Measurements from ENCODE around the gene DSCAML1. TPM values are rescaled to one million over a fixed set of nuclear protein-coding genes. Genes with fewer than 3 reads are reported as not detected.

DSCAML1 gene
- total RNA-seq, 1 experiment from 2014 or later: not detected

DNA sequence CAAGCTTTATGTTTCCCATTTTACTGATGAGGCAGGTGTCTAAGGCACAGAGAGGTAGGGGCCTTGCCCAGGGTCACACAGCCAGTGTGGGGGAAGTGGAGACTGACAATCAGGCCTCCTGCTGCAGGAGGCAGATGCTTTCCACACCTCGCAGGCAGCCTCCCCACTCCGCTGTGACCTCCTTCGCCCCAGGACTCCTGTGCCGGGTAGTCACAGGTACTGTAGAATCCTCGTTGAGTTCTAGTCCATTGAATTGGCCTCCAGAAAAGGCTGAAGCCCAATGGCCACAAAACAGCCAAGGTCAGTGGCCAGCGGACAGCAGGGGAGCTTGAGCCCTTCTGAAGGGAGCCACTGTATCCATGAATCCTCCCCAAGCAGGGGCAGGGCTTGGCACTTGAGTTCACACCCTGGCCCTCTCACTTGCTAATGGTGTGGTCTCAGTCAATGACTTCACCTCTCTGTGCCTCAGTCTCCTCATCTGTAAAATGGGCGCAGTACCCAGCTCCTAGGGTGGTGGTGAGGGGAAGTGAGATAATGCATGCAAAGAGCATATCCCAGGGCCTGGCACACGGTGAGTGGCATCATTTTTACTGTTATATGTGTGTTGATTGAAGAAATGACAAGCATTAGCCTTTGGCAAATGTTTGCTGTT, 28.6 kb upstream of the DSCAML1 start:
- Histone ChIP-seq H3K4me3 (replicated peaks in 1 of 2; ENCODE audit: low read depth in 1 of 2, low read length in 2 of 2) (no peak overlapping the region), H3K9me3 (ENCODE audit: control insufficient read depth in 1 of 2, insufficient read depth in 1 of 2, low read depth in 1 of 2, low read length in 2 of 2) (no peaks in the 10 kb centered on the region), H3K27ac (ENCODE audit: low read depth, low read length) (no peak overlapping the region), H2AFZ (ENCODE audit: low read depth, low read length, poor library complexity, severe bottlenecking) (no peak overlapping the region), H3K9me2 (ENCODE audit: insufficient read depth) (no peaks in the 10 kb centered on the region), H3K4me2 (ENCODE audit: low read length) (no peak overlapping the region), H4K20me1 (ENCODE audit: insufficient read depth) (no peaks in the 10 kb centered on the region), H3K79me2 (ENCODE audit: insufficient read depth, low read length) (no peaks in the 10 kb centered on the region), H3K4me1 (ENCODE audit: control insufficient read depth in 1 of 2, insufficient read depth in 2 of 2, low read length in 2 of 2) (peaks cover 7 to 20% of the 10 kb centered on the region in 2 experiments; a peak in 3 of 4 replicates), H3K27me3 (ENCODE audit: insufficient read depth, low read length) (no peaks in the 10 kb centered on the region), H3K9ac (ENCODE audit: low read length) (no peak overlapping the region), H3K36me3 (ENCODE audit: control insufficient read depth in 1 of 2, insufficient read depth in 2 of 2, low read length in 2 of 2) (no peaks in the 10 kb centered on the region)
- intact Hi-C loops (cut with micrococcal nuclease): no loop called here
- ChIA-PET CTCF (interaction anchor here (1.4 to 3.8 kb wide), 3 partner anchors 8 to 228 kb away, joined by 3 to 23 read pairs (median 9); no protein-coding TSS in a partner anchor), RAD21 (ENCODE audit: low non-redundant PET in 1 of 2, low total read pairs in 2 of 2, uncharacterized antibody in 2 of 2, unreplicated experiment in 2 of 2) (interaction anchor here in 1 of 2 experiments (0.6 kb wide), 1 partner anchor 401 kb away, joined by 3 read pairs; no protein-coding TSS in a partner anchor), POLR2A (no interaction called here)
- ATAC-seq: no peak
- no TSS peak for BruUV-seq (replicated peaks)
- DNase-seq (ENCODE audit: low read depth, low spot score): no peak
- TF ChIP-seq ZNF274 (IDR thresholded peaks at IDR 0.05; ENCODE audit: low read depth, low read length) (no peak), CEBPB (IDR thresholded peaks at IDR 0.05; ENCODE audit: low read depth) (no peak), POLR2AphosphoS5 (IDR thresholded peaks at IDR 0.05; ENCODE audit: low read depth, low read length) (no peak)

DNA sequence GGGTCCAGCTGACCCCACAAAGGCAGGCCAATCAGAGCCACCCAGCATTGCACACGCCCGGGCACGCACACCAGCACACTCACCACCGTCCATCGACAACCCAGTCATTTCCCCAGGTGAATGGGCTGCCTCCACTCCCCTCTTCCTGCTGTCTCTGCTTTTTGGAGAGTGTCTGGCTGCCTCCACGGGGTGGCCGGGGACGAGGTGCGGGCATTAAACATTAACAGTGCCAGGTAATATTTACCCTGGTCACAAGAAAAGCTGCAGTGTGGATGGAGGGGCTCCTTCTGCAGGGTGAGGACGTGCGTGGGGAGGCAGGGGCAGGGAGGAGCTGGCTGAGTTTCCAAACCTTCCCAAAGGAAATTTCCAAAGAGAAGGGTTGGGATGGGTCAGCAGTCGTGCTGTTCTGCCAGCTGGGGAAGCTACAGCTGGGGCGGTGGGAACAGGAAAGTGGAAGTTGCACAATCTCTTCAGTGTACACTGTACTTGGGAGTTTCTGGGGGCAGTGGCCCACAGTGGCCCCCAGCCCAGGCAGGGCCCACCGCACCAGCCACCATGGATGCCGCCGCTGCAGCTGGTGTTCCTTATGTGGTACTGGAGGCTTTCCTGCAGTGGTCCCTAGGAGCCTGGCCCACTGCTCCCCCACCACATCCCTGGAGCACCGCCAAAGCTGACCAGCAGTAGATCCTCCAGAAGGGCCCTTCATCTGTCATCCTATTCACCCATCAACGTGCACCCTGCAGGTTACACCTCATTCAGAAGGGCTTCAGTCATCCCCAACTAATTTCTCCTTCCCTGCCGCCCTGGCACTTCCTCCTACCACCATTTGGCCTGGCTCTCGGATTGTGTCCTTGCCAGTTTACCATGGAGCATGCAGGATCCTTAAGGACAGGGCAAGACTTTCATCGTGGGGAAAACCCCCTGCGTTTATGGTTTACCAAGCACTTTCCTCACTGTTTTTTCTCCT, 27.8 kb upstream of the DSCAML1 start, which contains the start of gene FXYD2:
Gene FXYD2, minus strand, starts transcription at position 174 of the 967 bp plus-strand sequence. Its CDS starts 66 bp downstream, at position 108.
- no peaks in the 10 kb centered on the region for H3K79me2 ChIP-seq (ENCODE audit: insufficient read depth, low read length)
- no peaks in the 10 kb centered on the region for H3K9me2 ChIP-seq (ENCODE audit: insufficient read depth)
- no TSS peak for BruUV-seq (replicated peaks)
- H3K27me3 ChIP-seq (ENCODE audit: insufficient read depth, low read length): no peaks in the 10 kb centered on the region
- TF ChIP-seq CBX3 (IDR thresholded peaks at IDR 0.05; ENCODE audit: low read depth) (no peak), FOSL1 (IDR thresholded peaks at IDR 0.05; ENCODE audit: low read depth) (no peak), RAD21 (IDR thresholded peaks at IDR 0.05; ENCODE audit: low read depth) (no peak), SP1 (IDR thresholded peaks at IDR 0.05; ENCODE audit: low read depth) (no peak)
- TF ChIP-seq, protein P1, sequence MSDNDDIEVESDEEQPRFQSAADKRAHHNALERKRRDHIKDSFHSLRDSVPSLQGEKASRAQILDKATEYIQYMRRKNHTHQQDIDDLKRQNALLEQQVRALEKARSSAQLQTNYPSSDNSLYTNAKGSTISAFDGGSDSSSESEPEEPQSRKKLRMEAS (IDR thresholded peaks at IDR 0.05): no peak
- TF ChIP-seq, protein P2, sequence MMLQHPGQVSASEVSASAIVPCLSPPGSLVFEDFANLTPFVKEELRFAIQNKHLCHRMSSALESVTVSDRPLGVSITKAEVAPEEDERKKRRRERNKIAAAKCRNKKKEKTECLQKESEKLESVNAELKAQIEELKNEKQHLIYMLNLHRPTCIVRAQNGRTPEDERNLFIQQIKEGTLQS (IDR thresholded peaks at IDR 0.05): no peak
- TF ChIP-seq, protein P3, sequence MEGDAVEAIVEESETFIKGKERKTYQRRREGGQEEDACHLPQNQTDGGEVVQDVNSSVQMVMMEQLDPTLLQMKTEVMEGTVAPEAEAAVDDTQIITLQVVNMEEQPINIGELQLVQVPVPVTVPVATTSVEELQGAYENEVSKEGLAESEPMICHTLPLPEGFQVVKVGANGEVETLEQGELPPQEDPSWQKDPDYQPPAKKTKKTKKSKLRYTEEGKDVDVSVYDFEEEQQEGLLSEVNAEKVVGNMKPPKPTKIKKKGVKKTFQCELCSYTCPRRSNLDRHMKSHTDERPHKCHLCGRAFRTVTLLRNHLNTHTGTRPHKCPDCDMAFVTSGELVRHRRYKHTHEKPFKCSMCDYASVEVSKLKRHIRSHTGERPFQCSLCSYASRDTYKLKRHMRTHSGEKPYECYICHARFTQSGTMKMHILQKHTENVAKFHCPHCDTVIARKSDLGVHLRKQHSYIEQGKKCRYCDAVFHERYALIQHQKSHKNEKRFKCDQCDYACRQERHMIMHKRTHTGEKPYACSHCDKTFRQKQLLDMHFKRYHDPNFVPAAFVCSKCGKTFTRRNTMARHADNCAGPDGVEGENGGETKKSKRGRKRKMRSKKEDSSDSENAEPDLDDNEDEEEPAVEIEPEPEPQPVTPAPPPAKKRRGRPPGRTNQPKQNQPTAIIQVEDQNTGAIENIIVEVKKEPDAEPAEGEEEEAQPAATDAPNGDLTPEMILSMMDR (IDR thresholded peaks at IDR 0.05 in 2 of 3, conservative IDR thresholded peaks at IDR 0.05 in 1 of 3; ENCODE audit: borderline replicate concordance in 1 of 3, insufficient read depth in 1 of 3, low read depth in 2 of 3, low read length in 2 of 3): no peak
- no peak within 1 kb of the TSS for H2AFZ ChIP-seq (ENCODE audit: low read depth, low read length, poor library complexity, severe bottlenecking)
- H3K4me3 ChIP-seq (replicated peaks in 1 of 2; ENCODE audit: low read depth in 1 of 2, low read length in 2 of 2): no peak within 1 kb of the TSS
- H4K20me1 ChIP-seq (ENCODE audit: insufficient read depth): no peaks in the 10 kb centered on the region
- ATAC-seq: no peak
- H3K36me3 ChIP-seq (ENCODE audit: control insufficient read depth in 1 of 2, insufficient read depth in 2 of 2, low read length in 2 of 2): no peaks in the 10 kb centered on the region
- H3K4me1 ChIP-seq (ENCODE audit: control insufficient read depth in 1 of 2, insufficient read depth in 2 of 2, low read length in 2 of 2): peaks cover 7 to 20% of the 10 kb centered on the region in 2 experiments; a peak in 3 of 4 replicates
- CTCF ChIA-PET: interaction anchor here (2.5 to 10.0 kb wide), 3 partner anchors 121 to 229 kb away, joined by 9 to 224 read pairs (median 23); no protein-coding TSS in a partner anchor
- RAD21 ChIA-PET (ENCODE audit: low non-redundant PET in 1 of 2, low total read pairs in 2 of 2, uncharacterized antibody in 2 of 2, unreplicated experiment in 2 of 2): interaction anchor here in 1 of 2 experiments (0.6 kb wide), 1 partner anchor 203 kb away, joined by 3 read pairs; no protein-coding TSS in a partner anchor
- intact Hi-C loops (cut with micrococcal nuclease): no loop called here
- H3K9me3 ChIP-seq (ENCODE audit: control insufficient read depth in 1 of 2, insufficient read depth in 1 of 2, low read depth in 1 of 2, low read length in 2 of 2): no peaks in the 10 kb centered on the region
- H3K27ac ChIP-seq (ENCODE audit: low read depth, low read length): no peak within 1 kb of the TSS
- H3K4me2 ChIP-seq (ENCODE audit: low read length): no peak within 1 kb of the TSS
- no peak within 1 kb of the TSS for H3K9ac ChIP-seq (ENCODE audit: low read length)
- DNase-seq (ENCODE audit: low read depth, low spot score): no peak
- POLR2A ChIA-PET: no interaction called here

Measured in HCT116 (cell line).